Brain microvascular endothelial cell (primary cell): ENCODE data around the gene SPATA9.

Experiments used
- DNase-seq: peaks from one replicate; pipeline ENCODE4 v3.0.0-alpha.2; 2020
- H3K27ac ChIP-seq: fragments of 250-450 bp; sonication (Bioruptor Pico); 2 replicates; pipeline ENCODE4 v1.5.1; 2020; ENCODE audit warnings: mild to moderate bottlenecking, moderate library complexity
- H3K27me3 ChIP-seq: fragments of 250-450 bp; sonication (Bioruptor Pico); replicated peaks from 2 replicates; pipeline ENCODE4 v1.5.1; 2020; ENCODE audit warnings: mild to moderate bottlenecking
- H3K36me3 ChIP-seq: fragments of 250-450 bp; sonication (Bioruptor Pico); replicated peaks from 2 replicates; pipeline ENCODE4 v1.5.1; 2020; ENCODE audit warnings: mild to moderate bottlenecking
- H3K4me3 ChIP-seq: 2 replicates; pipeline ENCODE4 v1.5.1; 2011; ENCODE audit warnings: low read depth, mild to moderate bottlenecking, control low read depth, low read length, moderate library complexity
- CTCF ChIP-seq: IDR thresholded peaks from 2 replicates; pipeline ENCODE4 v1.5.1; 2011; ENCODE audit warnings: low read depth, mild to moderate bottlenecking, moderate library complexity, low read length, control low read depth, inconsistent platforms; ENCODE audit errors: missing control alignments
- in situ Hi-C: cut with HindIII; loops from 2 replicates; pipeline ENCODE4 v1.10.0; 2017; ENCODE audit warnings: low sequenced_read_pairs, low pct_ligation_motif_present

The SPATA9 gene

GRCh38 chr5:95664204-95664786 is 18.5 kb downstream of the SPATA9 start:
- Histone ChIP-seq H3K36me3 (no peaks in the 10 kb centered on the region), H3K27ac (no peak overlapping the region), H3K4me3 (no peak overlapping the region), H3K27me3 (no peaks in the 10 kb centered on the region)
- peak; percentile 68 for TF ChIP-seq CTCF
- in situ Hi-C loops: loop anchor here (25.0 kb wide), 1 partner anchor 173 kb away; no protein-coding TSS in a partner anchor
- no peak for DNase-seq

- no peaks in the 10 kb centered on the region for H3K27me3 ChIP-seq
- H3K4me3 ChIP-seq: no peak overlapping the region
- no peak for DNase-seq
- no peak overlapping the region for H3K27ac ChIP-seq
- H3K36me3 ChIP-seq: no peaks in the 10 kb centered on the region
- in situ Hi-C loops: loop anchor here (25.0 kb wide), 1 partner anchor 174 kb away; no protein-coding TSS in a partner anchor
- TF ChIP-seq CTCF: no peak
Observed at GRCh38 chr5:95662946-95663345, 19.8 kb downstream of the SPATA9 start.

GRCh38 chr5:95660060-95660459 is 22.7 kb downstream of the SPATA9 start:
- no peaks in the 10 kb centered on the region for H3K27me3 ChIP-seq
- in situ Hi-C loops: loop anchor here (25.0 kb wide), 1 partner anchor 177 kb away; no protein-coding TSS in a partner anchor

GRCh38 chr5:95655575-95655974 is 27.2 kb downstream of the SPATA9 start:
- DNase-seq: no peak
- in situ Hi-C loops: loop anchor here (25.0 kb wide), 1 partner anchor 182 kb away; no protein-coding TSS in a partner anchor
- H3K4me3 ChIP-seq: no peak overlapping the region
- H3K36me3 ChIP-seq: no peaks in the 10 kb centered on the region
- no peak for TF ChIP-seq CTCF
- no peaks in the 10 kb centered on the region for H3K27me3 ChIP-seq
- H3K27ac ChIP-seq: no peak overlapping the region

More at GRCh38 chr5:95660060-95660459, 22.7 kb downstream of the SPATA9 start:
- no peaks in the 10 kb centered on the region for H3K36me3 ChIP-seq
- DNase-seq: no peak
- TF ChIP-seq CTCF: no peak
- H3K27ac ChIP-seq: no peak overlapping the region
- no peak overlapping the region for H3K4me3 ChIP-seq

- no peak for TF ChIP-seq CTCF
- H3K4me3 ChIP-seq: no peak overlapping the region
- H3K27ac ChIP-seq: no peak overlapping the region
- no peaks in the 10 kb centered on the region for H3K36me3 ChIP-seq
- in situ Hi-C loops: loop anchor here (25.0 kb wide), 1 partner anchor 183 kb away; no protein-coding TSS in a partner anchor
- no peak for DNase-seq
- no peaks in the 10 kb centered on the region for H3K27me3 ChIP-seq
Observed at GRCh38 chr5:95654196-95654595, 28.6 kb downstream of the SPATA9 start.

- Histone ChIP-seq H3K27ac (no peak overlapping the region), H3K36me3 (no peaks in the 10 kb centered on the region), H3K27me3 (no peaks in the 10 kb centered on the region), H3K4me3 (no peak overlapping the region)
- no peak for TF ChIP-seq CTCF
- DNase-seq: no peak
- in situ Hi-C loops: loop anchor here (25.0 kb wide), 1 partner anchor 184 kb away; no protein-coding TSS in a partner anchor
Observed at GRCh38 chr5:95652849-95653248, 29.9 kb downstream of the SPATA9 start.
